Activated CD8-positive, alpha-beta T cell treated with anti-CD3 and anti-CD28 coated beads for 36 hours (primary cell): Measurements from ENCODE around the gene NFATC2. TPM values are rescaled to one million over a fixed set of nuclear protein-coding genes. Genes with fewer than 3 reads are reported as not detected.

Source experiments
- ATAC-seq: fragments of 200-7000 bp; cut with Tn5 transposase; one replicate; pipeline ENCODE4 v1.10.0; 2021; ENCODE audit warnings: mild to moderate bottlenecking, moderate library complexity
- CTCF ChIA-PET: fragments of 350-600 bp; sonication (Branson Sonifier 250); formaldehyde crosslinking; loops from one replicate; lab custom pipeline; 2021; ENCODE audit warnings: antibody characterized with exemption; lab: Charles Lee
- POLR2A ChIA-PET: fragments of 350-600 bp; sonication (Branson Sonifier 250); formaldehyde crosslinking; loops from one replicate; lab custom pipeline; 2021; ENCODE audit warnings: antibody characterized with exemption; lab: Charles Lee
- DNase-seq: peaks from one replicate; pipeline ENCODE4 v3.0.0-alpha.2; 2020
- H3K27ac Mint-ChIP-seq: one replicate; pipeline ENCODE4 v1.8.0; 2021; ENCODE audit warnings: mild to moderate bottlenecking, mixed read lengths
- H3K27me3 Mint-ChIP-seq: one replicate; pipeline ENCODE4 v1.8.0; 2021; ENCODE audit warnings: mixed read lengths
- H3K36me3 Mint-ChIP-seq: one replicate; pipeline ENCODE4 v1.8.0; 2021; ENCODE audit warnings: low read depth, mixed read lengths
- H3K4me1 Mint-ChIP-seq: one replicate; pipeline ENCODE4 v1.8.0; 2021; ENCODE audit warnings: low read depth, mixed read lengths
- H3K4me3 Mint-ChIP-seq: one replicate; pipeline ENCODE4 v1.8.0; 2021; ENCODE audit warnings: mild to moderate bottlenecking, moderate library complexity, mixed read lengths
- H3K9me3 Mint-ChIP-seq: one replicate; pipeline ENCODE4 v1.8.0; 2021; ENCODE audit warnings: mixed read lengths
- intact Hi-C: fragments of 100-400 bp; cut with micrococcal nuclease; formaldehyde crosslinking; loops from one replicate; pipeline ENCODE4 v1.10.0; 2022
- total RNA-seq, 2 experiments: library from RNA; stranded (reverse); gene quantifications; one replicate each; pipeline ENCODE4 v1.2.3, GENCODE V29; 2021
- TF ChIP-seq, protein P1 (sequence below): fragments of 200-600 bp; IDR thresholded peaks from one replicate; pipeline ENCODE4 v1.8.0; 2022; ENCODE audit warnings: antibody characterized with exemption, mild to moderate bottlenecking

Gene NFATC2
- total RNA-seq, 2 experiments from 2014 or later, result 38.3 to 40.9 TPM

DNA sequence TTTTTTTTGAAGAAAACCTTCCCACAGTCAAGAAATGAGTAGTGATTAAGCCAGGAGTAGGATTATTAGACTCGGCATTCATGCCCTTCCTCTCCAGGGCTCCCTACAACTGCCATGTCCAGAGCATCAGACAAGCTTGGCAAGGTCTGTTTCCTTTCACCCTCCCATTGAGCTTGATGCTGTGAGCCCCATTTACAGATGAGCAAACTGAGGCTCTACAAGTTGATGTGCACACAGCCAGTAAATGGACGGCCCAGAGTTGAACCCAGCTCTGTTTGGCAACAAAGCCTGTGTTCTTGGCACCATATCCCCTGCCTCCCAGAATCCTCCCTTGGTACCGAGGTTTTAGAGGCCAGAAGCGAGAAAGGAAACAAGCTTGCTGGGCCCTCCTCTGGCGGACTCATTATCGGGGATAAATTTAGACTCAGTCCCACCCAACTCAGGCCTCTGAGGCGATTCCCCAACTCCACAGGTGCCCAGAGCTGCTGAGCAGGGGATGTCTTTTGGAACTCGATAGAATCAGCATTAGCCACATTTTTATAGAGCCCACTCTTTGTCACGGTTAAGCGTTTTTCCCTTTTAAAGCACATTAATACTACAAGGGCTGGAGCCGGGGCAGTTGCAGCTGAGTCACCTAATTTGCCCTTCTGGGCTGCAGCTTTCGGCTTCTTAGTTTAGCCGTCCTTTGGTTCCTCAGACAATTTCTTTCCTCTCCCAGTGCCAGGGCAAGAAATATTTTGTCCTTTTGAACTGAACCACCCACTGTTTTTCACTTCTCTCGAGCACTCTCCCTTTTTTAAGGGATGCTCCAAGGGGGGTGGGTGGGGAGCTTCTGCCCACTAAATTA is 23.0 kb upstream of the NFATC2 start:
- peaks cover 2% of the 10 kb centered on the region for H3K36me3 Mint-ChIP-seq
- peaks cover 42% of the 10 kb centered on the region for H3K27me3 Mint-ChIP-seq

DNA sequence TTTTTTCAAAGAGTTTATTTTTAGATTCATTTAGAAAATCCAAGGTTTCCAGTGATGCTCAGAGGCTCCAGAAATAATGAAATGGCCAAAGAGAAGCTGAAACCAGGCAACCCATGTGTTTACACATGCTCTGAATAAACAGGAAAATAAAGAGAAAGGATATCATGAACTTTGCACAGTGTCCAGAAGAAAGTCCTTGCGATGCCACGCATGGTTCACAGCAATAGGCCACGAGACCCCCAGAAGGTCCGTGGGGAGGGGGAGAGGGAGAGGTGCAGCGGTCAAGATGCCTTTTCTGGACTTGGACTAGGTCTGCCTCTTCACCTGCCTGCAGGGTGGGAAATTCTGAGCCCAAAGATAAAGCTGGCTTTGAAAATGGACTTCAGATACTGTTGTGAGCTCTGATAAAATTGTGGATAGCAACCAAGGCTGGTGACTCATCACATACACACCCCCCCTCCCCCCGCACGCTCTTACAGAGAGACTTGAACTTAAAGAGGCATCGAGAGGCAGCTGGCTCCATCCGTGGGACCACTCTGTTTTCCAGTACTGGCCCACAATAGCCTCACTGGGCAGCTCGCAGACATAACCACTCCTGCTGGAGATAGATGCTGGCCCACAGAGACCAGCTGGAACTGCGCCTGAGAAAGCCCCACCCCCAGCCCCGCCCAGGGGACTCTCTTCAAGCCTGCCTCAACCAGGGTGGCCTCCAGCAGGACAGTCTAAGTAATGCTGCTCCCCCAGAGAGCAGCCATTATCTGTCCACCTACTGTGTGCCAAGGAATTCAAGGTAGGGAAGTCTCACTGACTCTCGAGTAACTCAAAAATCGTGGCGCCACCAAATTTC is 21.2 kb upstream of the NFATC2 start:
- H3K27me3 Mint-ChIP-seq, result peaks cover 54% of the 10 kb centered on the region
- ChIA-PET CTCF (interaction anchor here (1.0 to 4.2 kb wide), 4 partner anchors 9 to 162 kb away, joined by 3 to 24 read pairs (median 3); no protein-coding TSS in a partner anchor), POLR2A (interaction anchor here (1.1 to 3.5 kb wide), 6 partner anchors 9 to 112 kb away, joined by 3 to 18 read pairs (median 6); partner anchors contain the start of gene NFATC2)
- H3K4me3 Mint-ChIP-seq, result no peak overlapping the region
- peak; percentile 59 for ATAC-seq
- intact Hi-C loops, result no loop called here
- H3K9me3 Mint-ChIP-seq, result peaks cover 6% of the 10 kb centered on the region
- peaks cover 2% of the 10 kb centered on the region for H3K36me3 Mint-ChIP-seq
- DNase-seq, result peak; percentile 71
- H3K4me1 Mint-ChIP-seq, result peaks cover 33% of the 10 kb centered on the region
- TF ChIP-seq, protein P1, sequence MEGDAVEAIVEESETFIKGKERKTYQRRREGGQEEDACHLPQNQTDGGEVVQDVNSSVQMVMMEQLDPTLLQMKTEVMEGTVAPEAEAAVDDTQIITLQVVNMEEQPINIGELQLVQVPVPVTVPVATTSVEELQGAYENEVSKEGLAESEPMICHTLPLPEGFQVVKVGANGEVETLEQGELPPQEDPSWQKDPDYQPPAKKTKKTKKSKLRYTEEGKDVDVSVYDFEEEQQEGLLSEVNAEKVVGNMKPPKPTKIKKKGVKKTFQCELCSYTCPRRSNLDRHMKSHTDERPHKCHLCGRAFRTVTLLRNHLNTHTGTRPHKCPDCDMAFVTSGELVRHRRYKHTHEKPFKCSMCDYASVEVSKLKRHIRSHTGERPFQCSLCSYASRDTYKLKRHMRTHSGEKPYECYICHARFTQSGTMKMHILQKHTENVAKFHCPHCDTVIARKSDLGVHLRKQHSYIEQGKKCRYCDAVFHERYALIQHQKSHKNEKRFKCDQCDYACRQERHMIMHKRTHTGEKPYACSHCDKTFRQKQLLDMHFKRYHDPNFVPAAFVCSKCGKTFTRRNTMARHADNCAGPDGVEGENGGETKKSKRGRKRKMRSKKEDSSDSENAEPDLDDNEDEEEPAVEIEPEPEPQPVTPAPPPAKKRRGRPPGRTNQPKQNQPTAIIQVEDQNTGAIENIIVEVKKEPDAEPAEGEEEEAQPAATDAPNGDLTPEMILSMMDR, result no peak
- no peak overlapping the region for H3K27ac Mint-ChIP-seq

More for the DNA sequence above, 23.0 kb upstream of the NFATC2 start:
- peaks cover 6% of the 10 kb centered on the region for H3K9me3 Mint-ChIP-seq
- H3K4me3 Mint-ChIP-seq, result no peak overlapping the region
- intact Hi-C loops, result no loop called here
- H3K27ac Mint-ChIP-seq, result no peak overlapping the region
- ATAC-seq (no peak), DNase-seq (no peak)
- POLR2A ChIA-PET, result interaction anchor here (0.6 to 3.5 kb wide), 4 partner anchors 11 to 1391 kb away, joined by 3 to 18 read pairs (median 4); partner anchors contain the start of gene NFATC2
- H3K4me1 Mint-ChIP-seq, result peaks cover 25% of the 10 kb centered on the region
- TF ChIP-seq, protein P1, result no peak
- CTCF ChIA-PET, result interaction anchor here (4.2 kb wide), 1 partner anchor 30 kb away, joined by 24 read pairs; no protein-coding TSS in a partner anchor

DNA sequence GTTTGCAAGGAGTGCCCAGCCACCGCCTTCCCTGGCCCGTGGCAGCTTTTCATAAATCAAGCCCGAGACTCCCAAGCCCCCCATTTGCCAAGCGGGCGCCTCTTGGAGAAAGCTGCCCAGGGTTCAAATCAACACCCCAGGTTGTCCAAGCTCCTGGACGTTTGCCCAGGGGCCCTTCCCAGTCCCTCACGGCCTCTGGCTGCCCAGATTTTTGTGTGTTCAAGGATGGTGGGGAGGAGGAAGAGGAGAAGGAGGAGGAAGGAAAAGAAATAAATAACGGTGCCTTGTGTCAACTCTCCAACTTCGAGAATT is 20.6 kb upstream of the NFATC2 start:
- DNase-seq (no peak), ATAC-seq (no peak)
- intact Hi-C loops, result no loop called here
- ChIA-PET POLR2A (interaction anchor here (1.1 to 3.5 kb wide), 5 partner anchors 9 to 21 kb away, joined by 5 to 18 read pairs (median 6); partner anchors contain the start of gene NFATC2), CTCF (interaction anchor here (1.0 to 4.2 kb wide), 4 partner anchors 9 to 162 kb away, joined by 3 to 24 read pairs (median 3); no protein-coding TSS in a partner anchor)
- H3K4me1 Mint-ChIP-seq, result peaks cover 33% of the 10 kb centered on the region
- H3K4me3 Mint-ChIP-seq, result peak overlapping the region; percentile 62
- H3K27me3 Mint-ChIP-seq, result peaks cover 52% of the 10 kb centered on the region
- TF ChIP-seq, protein P1, result no peak
- H3K9me3 Mint-ChIP-seq, result peaks cover 3% of the 10 kb centered on the region
- no peak overlapping the region for H3K27ac Mint-ChIP-seq
- H3K36me3 Mint-ChIP-seq, result peaks cover 2% of the 10 kb centered on the region

DNA sequence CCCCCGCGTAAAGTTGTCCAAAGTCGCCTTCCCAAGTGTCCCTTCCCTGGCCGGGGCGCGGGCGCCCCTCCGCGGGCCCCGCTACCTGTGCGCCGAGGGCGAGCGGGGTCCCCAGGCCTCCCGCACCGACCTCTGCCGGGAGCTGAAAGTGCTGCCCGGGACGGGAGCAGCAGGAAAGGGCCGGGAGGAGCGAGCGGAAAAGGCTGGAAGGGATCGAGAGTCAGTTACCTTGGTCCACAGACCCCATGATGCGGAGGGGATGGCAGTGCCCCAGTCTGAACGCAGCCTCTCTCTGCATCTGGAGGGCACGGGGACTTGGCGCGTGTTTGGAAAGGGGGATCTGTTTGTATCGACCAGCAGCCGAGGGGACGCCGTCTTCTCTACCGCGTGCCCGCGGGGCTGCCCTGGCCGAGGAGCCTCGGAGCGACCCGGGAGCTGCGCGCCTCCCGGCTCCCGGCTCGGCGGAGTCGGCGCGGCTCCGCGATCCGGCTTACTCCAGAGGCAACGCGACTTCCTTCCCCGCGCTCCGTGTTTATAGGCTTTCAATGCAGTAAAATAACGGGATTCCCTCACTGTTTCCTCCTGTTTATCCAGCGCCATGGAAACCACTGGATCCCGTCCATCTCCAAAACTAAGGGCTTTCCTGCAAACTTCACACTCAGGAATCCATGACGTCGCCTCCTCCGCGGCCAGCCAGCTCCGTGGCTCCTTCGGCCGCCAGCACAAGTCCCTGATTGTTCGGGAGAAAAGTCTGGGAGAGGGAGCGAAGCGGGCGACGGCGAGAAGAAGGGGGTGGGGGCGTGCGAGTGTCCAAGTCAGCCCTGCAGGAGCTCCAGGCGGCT is 20.0 kb upstream of the NFATC2 start:
- ChIA-PET POLR2A (interaction anchor here (1.1 to 3.5 kb wide), 5 partner anchors 8 to 21 kb away, joined by 5 to 18 read pairs (median 6); partner anchors contain the start of gene NFATC2), CTCF (interaction anchor here (1.0 to 4.2 kb wide), 3 partner anchors 8 to 161 kb away, joined by 3 to 24 read pairs (median 3); no protein-coding TSS in a partner anchor)
- H3K27me3 Mint-ChIP-seq, result peaks cover 51% of the 10 kb centered on the region
- H3K4me1 Mint-ChIP-seq, result peaks cover 33% of the 10 kb centered on the region
- no peak overlapping the region for H3K27ac Mint-ChIP-seq
- TF ChIP-seq, protein P1, result no peak
- DNase-seq (peak; percentile 22), ATAC-seq (peak; percentile 21)
- peak overlapping the region; percentile 62 for H3K4me3 Mint-ChIP-seq
- H3K9me3 Mint-ChIP-seq, result no peaks in the 10 kb centered on the region
- H3K36me3 Mint-ChIP-seq, result no peaks in the 10 kb centered on the region
- intact Hi-C loops, result no loop called here
